ENCODE measurements around the gene NFAM1.

- TF ChIP-seq, protein P1, sequence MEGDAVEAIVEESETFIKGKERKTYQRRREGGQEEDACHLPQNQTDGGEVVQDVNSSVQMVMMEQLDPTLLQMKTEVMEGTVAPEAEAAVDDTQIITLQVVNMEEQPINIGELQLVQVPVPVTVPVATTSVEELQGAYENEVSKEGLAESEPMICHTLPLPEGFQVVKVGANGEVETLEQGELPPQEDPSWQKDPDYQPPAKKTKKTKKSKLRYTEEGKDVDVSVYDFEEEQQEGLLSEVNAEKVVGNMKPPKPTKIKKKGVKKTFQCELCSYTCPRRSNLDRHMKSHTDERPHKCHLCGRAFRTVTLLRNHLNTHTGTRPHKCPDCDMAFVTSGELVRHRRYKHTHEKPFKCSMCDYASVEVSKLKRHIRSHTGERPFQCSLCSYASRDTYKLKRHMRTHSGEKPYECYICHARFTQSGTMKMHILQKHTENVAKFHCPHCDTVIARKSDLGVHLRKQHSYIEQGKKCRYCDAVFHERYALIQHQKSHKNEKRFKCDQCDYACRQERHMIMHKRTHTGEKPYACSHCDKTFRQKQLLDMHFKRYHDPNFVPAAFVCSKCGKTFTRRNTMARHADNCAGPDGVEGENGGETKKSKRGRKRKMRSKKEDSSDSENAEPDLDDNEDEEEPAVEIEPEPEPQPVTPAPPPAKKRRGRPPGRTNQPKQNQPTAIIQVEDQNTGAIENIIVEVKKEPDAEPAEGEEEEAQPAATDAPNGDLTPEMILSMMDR (IDR thresholded peaks at IDR 0.05): no peak
- no peak for TF ChIP-seq POLR2A (IDR thresholded peaks at IDR 0.05)
Observed at GRCh38 chr22:42461511-42461910, 29.3 kb upstream of the NFAM1 start.

All from uterus (tissue), 2 donors.